ENCODE results near the gene LLGL1.

- TF ChIP-seq POLR2A (IDR thresholded peaks at IDR 0.05) = no peak
- no peak for TF ChIP-seq CTCF (IDR thresholded peaks at IDR 0.05)
- no peak for TF ChIP-seq EP300 (IDR thresholded peaks at IDR 0.05; ENCODE audit: low read depth)
- TF ChIP-seq POLR2AphosphoS5 (IDR thresholded peaks at IDR 0.05) = no peak
These were observed 1.4 kb upstream of the LLGL1 start for GRCh38 chr17:18224053-18224386.

Measured in transverse colon (tissue), 4 donors.